ENCODE data around the gene KDM4C. TPM values are rescaled to one million over a fixed set of nuclear protein-coding genes. Genes with fewer than 3 reads are reported as not detected.

Gene KDM4C
- total RNA-seq, 1 experiment from 2014 or later: 7.1 TPM

GRCh38 chr9:6864102-6864501 lies 106.3 kb downstream of the KDM4C start:
- Histone ChIP-seq H3K4me3 (ENCODE audit: low read depth in 2 of 2, low read length in 2 of 2) (no peak overlapping the region), H3K27me3 (ENCODE audit: control insufficient read depth, insufficient read depth, low read length) (no peaks in the 10 kb centered on the region), H3K36me3 (ENCODE audit: control insufficient read depth, insufficient read depth, low read length) (no peaks in the 10 kb centered on the region), H3K9me3 (ENCODE audit: control insufficient read depth, insufficient read depth, low read depth, low read length) (no peaks in the 10 kb centered on the region), H3K4me1 (ENCODE audit: control insufficient read depth, insufficient read depth, low read length) (no peaks in the 10 kb centered on the region), H3K27ac (ENCODE audit: low read length) (no peak overlapping the region)
- DNase-seq (ENCODE audit: low read depth, low spot score) (no peak), ATAC-seq (no peak)
- intact Hi-C loops (cut with micrococcal nuclease; ENCODE audit: unreplicated experiment) (no loop called here), in situ Hi-C loops (cut with HindIII; ENCODE audit: low pct_unique_long_range_greater_than_20kb, low sequenced_read_pairs) (no loop called here)
- ChIA-PET POLR2A (interaction anchor here (0.7 kb wide), 2 partner anchors 53 to 195 kb away, joined by 3 to 12 read pairs; no protein-coding TSS in a partner anchor), CTCF (interaction anchor here (0.6 kb wide), 1 partner anchor 86 kb away, joined by 9 read pairs; no protein-coding TSS in a partner anchor)
- no TSS peak for BruUV-seq (replicated peaks)
- no peak for TF ChIP-seq SIN3A (IDR thresholded peaks at IDR 0.05; ENCODE audit: borderline replicate concordance, insufficient read depth, low read depth, low read length)
- TF ChIP-seq TCF7L2 (IDR thresholded peaks at IDR 0.05; ENCODE audit: low read depth, low read length): no peak

GRCh38 chr9:6869081-6869948 lies 111.5 kb downstream of the KDM4C start:
- ChIA-PET POLR2A (no interaction called here), CTCF (no interaction called here)
- TF ChIP-seq REST (IDR thresholded peaks at IDR 0.05; ENCODE audit: insufficient read depth in 1 of 2, low read depth in 2 of 2, low read length in 1 of 2) (no peak), SIN3A (IDR thresholded peaks at IDR 0.05; ENCODE audit: borderline replicate concordance, insufficient read depth, low read depth, low read length) (no peak), TCF7L2 (IDR thresholded peaks at IDR 0.05; ENCODE audit: low read depth, low read length) (no peak), POLR2AphosphoS5 (IDR thresholded peaks at IDR 0.05; ENCODE audit: low read depth, low read length) (no peak)
- TF ChIP-seq, protein P1, sequence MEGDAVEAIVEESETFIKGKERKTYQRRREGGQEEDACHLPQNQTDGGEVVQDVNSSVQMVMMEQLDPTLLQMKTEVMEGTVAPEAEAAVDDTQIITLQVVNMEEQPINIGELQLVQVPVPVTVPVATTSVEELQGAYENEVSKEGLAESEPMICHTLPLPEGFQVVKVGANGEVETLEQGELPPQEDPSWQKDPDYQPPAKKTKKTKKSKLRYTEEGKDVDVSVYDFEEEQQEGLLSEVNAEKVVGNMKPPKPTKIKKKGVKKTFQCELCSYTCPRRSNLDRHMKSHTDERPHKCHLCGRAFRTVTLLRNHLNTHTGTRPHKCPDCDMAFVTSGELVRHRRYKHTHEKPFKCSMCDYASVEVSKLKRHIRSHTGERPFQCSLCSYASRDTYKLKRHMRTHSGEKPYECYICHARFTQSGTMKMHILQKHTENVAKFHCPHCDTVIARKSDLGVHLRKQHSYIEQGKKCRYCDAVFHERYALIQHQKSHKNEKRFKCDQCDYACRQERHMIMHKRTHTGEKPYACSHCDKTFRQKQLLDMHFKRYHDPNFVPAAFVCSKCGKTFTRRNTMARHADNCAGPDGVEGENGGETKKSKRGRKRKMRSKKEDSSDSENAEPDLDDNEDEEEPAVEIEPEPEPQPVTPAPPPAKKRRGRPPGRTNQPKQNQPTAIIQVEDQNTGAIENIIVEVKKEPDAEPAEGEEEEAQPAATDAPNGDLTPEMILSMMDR (IDR thresholded peaks at IDR 0.05): no peak
- H3K27me3 ChIP-seq (ENCODE audit: control insufficient read depth, insufficient read depth, low read length): no peaks in the 10 kb centered on the region
- in situ Hi-C loops (cut with HindIII; ENCODE audit: low pct_unique_long_range_greater_than_20kb, low sequenced_read_pairs) (no loop called here), intact Hi-C loops (cut with micrococcal nuclease; ENCODE audit: unreplicated experiment) (no loop called here)
- no peak overlapping the region for H3K4me3 ChIP-seq (ENCODE audit: low read depth in 2 of 2, low read length in 2 of 2)
- DNase-seq (ENCODE audit: low read depth, low spot score) (no peak), ATAC-seq (no peak)
- H3K9me3 ChIP-seq (ENCODE audit: control insufficient read depth, insufficient read depth, low read depth, low read length): no peaks in the 10 kb centered on the region
- no peaks in the 10 kb centered on the region for H3K36me3 ChIP-seq (ENCODE audit: control insufficient read depth, insufficient read depth, low read length)
- no peaks in the 10 kb centered on the region for H3K4me1 ChIP-seq (ENCODE audit: control insufficient read depth, insufficient read depth, low read length)
- no TSS peak for BruUV-seq (replicated peaks)
- no peak overlapping the region for H3K27ac ChIP-seq (ENCODE audit: low read length)

- DNase-seq (ENCODE audit: low read depth, low spot score): no peak
- ChIA-PET CTCF (no interaction called here), POLR2A (no interaction called here)
- no peak overlapping the region for H3K27ac ChIP-seq (ENCODE audit: low read length)
- H3K27me3 ChIP-seq (ENCODE audit: control insufficient read depth, insufficient read depth, low read length): no peaks in the 10 kb centered on the region
- TF ChIP-seq TCF7L2 (IDR thresholded peaks at IDR 0.05; ENCODE audit: low read depth, low read length): no peak
- TF ChIP-seq, protein P1 (IDR thresholded peaks at IDR 0.05): no peak
- TF ChIP-seq SIN3A (IDR thresholded peaks at IDR 0.05; ENCODE audit: borderline replicate concordance, insufficient read depth, low read depth, low read length): no peak
- no peak for TF ChIP-seq REST (IDR thresholded peaks at IDR 0.05; ENCODE audit: insufficient read depth in 1 of 2, low read depth in 2 of 2, low read length in 1 of 2)
- no peak for TF ChIP-seq POLR2AphosphoS5 (IDR thresholded peaks at IDR 0.05; ENCODE audit: low read depth, low read length)
- no peaks in the 10 kb centered on the region for H3K36me3 ChIP-seq (ENCODE audit: control insufficient read depth, insufficient read depth, low read length)
- H3K4me3 ChIP-seq (ENCODE audit: low read depth in 2 of 2, low read length in 2 of 2): no peak overlapping the region
- H3K4me1 ChIP-seq (ENCODE audit: control insufficient read depth, insufficient read depth, low read length): no peaks in the 10 kb centered on the region
- H3K9me3 ChIP-seq (ENCODE audit: control insufficient read depth, insufficient read depth, low read depth, low read length): no peaks in the 10 kb centered on the region
- intact Hi-C loops (cut with micrococcal nuclease; ENCODE audit: unreplicated experiment): no loop called here
- no peak for ATAC-seq
- BruUV-seq (replicated peaks): no TSS peak
- in situ Hi-C loops (cut with HindIII; ENCODE audit: low pct_unique_long_range_greater_than_20kb, low sequenced_read_pairs): no loop called here
Measured at GRCh38 chr9:6870149-6870548, 112.4 kb downstream of the KDM4C start.
